Measurements from ENCODE around the gene ATG7.
"Not testable (repeated sequence)": the region's sequence is repeated elsewhere in the genome, so short reads cannot be mapped to it uniquely, and the experiment has no call there.

ATG7 gene

DNA sequence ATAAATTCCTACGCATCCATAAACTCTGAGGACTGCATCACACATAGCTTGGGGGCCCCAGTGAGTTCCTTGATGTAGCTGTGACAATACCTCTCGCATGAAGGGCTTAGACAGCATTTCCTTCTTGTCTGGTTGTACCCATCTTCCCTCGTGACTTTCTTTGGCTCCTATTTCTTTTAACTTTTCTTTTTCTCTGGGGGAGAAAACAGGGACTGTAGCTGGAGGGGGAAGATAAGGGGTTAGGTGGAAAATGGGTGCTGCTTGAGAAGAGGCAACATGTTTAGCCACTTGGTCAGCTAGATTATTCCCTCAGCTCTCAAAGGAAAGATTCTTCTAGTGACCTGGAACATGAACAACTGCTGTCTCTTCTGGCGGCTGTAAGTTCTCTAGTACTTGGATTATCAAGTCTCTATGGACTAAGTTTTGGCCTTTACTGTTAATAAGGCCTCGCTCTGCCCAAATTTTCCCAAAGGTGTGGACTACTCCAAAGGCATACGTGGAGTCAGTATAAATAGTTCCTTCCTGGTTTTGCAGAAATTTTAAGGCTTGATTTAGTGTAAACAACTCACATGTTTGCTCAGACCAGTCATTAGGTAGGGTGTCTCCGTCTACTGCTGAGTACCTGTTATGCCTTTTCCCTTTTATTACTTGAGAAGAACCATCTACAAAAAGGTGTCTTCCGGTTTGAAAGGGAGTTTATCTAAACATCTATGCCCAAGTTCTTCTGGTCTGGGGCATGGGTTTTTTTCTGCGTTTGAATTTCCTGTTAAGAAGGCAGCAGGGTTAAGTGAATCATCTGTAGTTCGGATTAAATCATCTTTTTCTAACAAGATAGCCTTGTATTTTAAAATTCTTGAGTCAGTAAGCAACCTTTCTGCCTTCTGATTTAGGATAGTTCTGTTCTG, 21.0 kb upstream of the ATG7 start:
- DNase-seq (ENCODE audit: low read depth): no peak
- H3K4me3 ChIP-seq (ENCODE audit: low read depth, low read length): no peak overlapping the region
- TF ChIP-seq, protein P1, sequence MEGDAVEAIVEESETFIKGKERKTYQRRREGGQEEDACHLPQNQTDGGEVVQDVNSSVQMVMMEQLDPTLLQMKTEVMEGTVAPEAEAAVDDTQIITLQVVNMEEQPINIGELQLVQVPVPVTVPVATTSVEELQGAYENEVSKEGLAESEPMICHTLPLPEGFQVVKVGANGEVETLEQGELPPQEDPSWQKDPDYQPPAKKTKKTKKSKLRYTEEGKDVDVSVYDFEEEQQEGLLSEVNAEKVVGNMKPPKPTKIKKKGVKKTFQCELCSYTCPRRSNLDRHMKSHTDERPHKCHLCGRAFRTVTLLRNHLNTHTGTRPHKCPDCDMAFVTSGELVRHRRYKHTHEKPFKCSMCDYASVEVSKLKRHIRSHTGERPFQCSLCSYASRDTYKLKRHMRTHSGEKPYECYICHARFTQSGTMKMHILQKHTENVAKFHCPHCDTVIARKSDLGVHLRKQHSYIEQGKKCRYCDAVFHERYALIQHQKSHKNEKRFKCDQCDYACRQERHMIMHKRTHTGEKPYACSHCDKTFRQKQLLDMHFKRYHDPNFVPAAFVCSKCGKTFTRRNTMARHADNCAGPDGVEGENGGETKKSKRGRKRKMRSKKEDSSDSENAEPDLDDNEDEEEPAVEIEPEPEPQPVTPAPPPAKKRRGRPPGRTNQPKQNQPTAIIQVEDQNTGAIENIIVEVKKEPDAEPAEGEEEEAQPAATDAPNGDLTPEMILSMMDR (IDR thresholded peaks at IDR 0.05; ENCODE audit: low read depth, low read length, missing control alignments): no peak

- DNase-seq (ENCODE audit: low read depth): no peak
- no peak overlapping the region for H3K4me3 ChIP-seq (ENCODE audit: low read depth, low read length)
- TF ChIP-seq, protein P1 (IDR thresholded peaks at IDR 0.05; ENCODE audit: low read depth, low read length, missing control alignments): no peak
Measured at GRCh38 chr3:11251807-11252176, 20.4 kb upstream of the ATG7 start.

- H3K4me3 ChIP-seq (ENCODE audit: low read depth, low read length): no peak overlapping the region
- TF ChIP-seq, protein P1 (IDR thresholded peaks at IDR 0.05; ENCODE audit: low read depth, low read length, missing control alignments): no peak
- no peak for DNase-seq (ENCODE audit: low read depth)
Measured at GRCh38 chr3:11254876-11255275, 17.3 kb upstream of the ATG7 start.

GRCh38 chr3:11255537-11255936, 16.7 kb upstream of the ATG7 start:
- H3K4me3 ChIP-seq (ENCODE audit: low read depth, low read length); DNase-seq (ENCODE audit: low read depth): not testable (repeated sequence)

DNA sequence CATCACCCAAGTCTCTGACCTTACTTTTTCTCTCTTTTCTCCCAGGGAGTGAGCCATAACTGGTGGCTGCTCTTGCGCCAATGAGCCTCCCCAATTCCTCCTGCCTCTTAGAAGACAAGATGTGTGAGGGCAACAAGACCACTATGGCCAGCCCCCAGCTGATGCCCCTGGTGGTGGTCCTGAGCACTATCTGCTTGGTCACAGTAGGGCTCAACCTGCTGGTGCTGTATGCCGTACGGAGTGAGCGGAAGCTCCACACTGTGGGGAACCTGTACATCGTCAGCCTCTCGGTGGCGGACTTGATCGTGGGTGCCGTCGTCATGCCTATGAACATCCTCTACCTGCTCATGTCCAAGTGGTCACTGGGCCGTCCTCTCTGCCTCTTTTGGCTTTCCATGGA, 13.2 kb upstream of the ATG7 start:
- H3K4me3 ChIP-seq (ENCODE audit: low read depth, low read length): no peak overlapping the region
- TF ChIP-seq, protein P1 (IDR thresholded peaks at IDR 0.05; ENCODE audit: low read depth, low read length, missing control alignments): no peak
- no peak for DNase-seq (ENCODE audit: low read depth)

DNA sequence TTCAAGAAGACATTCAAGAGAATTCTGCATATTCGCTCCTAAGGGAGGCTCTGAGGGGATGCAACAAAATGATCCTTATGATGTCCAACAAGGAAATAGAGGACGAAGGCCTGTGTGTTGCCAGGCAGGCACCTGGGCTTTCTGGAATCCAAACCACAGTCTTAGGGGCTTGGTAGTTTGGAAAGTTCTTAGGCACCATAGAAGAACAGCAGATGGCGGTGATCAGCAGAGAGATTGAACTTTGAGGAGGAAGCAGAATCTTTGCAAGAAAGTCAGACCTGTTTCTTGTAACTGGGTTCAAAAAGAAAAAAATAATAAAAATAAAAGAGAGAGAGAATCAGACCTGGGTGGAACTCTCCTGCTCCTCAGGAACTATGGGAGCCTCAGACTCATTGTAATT, 11.7 kb upstream of the ATG7 start:
- H3K4me3 ChIP-seq (ENCODE audit: low read depth, low read length): no peak overlapping the region
- no peak for DNase-seq (ENCODE audit: low read depth)
- TF ChIP-seq, protein P1 (IDR thresholded peaks at IDR 0.05; ENCODE audit: low read depth, low read length, missing control alignments): no peak

- H3K4me3 ChIP-seq (ENCODE audit: low read depth, low read length): no peak overlapping the region
- no peak for DNase-seq (ENCODE audit: low read depth)
- TF ChIP-seq, protein P1 (IDR thresholded peaks at IDR 0.05; ENCODE audit: low read depth, low read length, missing control alignments): no peak
Measured at GRCh38 chr3:11269007-11269406, 3.2 kb upstream of the ATG7 start.

Data from GM12864 (cell line).